SKM-1 treated with dmso at 0.1 percent for 144 hours (cell line): ENCODE results near the gene TCF25.
A peak's percentile ranks its signal among the peaks of the same experiment; 100 is the strongest.
"Not testable (repeated sequence)": the region's sequence is repeated elsewhere in the genome, so short reads cannot be mapped to it uniquely, and the experiment has no call there.

Experiments
- DNase-seq: peaks from one replicate; lab custom pipeline; 2025; ENCODE audit not compliant: unreplicated experiment; lab: John Stamatoyannopoulos, UW

TCF25 gene

DNA sequence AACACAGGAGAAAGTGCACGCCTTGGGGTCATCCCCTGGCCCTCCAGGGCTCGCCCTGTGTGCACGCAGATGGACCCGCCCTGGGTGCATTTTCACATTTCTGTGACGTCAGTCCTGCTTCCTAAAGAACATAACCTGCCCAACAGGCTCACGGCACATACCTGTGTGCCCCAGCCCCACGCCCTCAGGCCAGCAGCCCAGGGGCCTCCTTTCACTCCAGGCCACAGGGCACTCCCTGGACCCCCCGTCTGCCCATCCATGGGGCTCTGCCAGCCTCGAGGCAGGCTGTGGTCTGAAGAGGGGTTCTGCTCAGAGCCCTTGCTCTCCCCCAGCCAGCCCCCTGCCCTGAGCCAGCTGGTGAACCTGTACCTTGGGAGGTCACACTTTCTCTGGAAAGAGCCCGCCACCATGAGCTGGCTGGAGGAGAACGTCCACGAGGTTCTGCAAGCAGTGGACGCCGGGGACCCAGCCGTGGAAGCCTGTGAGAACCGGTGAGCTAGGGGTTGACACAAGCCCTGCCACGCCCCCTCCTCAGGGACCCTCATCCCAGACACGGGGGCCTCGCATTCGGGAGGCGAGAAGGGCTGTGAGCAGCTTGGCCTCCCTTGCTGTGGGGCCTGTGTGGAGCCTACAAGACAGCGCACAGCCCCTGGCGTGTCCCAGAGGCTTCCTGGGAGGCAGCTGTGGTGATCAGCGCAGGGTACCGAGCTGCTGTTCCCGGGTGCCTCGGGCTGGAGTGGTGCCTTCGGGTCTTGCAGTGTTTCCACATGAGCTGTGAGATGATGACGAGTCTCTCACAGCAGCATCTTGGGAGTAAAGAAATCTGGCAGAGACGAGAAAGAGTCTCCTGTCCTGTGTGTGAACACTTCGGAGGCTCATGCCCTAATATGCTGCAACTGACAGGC lies 31.5 kb downstream of the TCF25 start:
- DNase-seq, result no peak

DNA sequence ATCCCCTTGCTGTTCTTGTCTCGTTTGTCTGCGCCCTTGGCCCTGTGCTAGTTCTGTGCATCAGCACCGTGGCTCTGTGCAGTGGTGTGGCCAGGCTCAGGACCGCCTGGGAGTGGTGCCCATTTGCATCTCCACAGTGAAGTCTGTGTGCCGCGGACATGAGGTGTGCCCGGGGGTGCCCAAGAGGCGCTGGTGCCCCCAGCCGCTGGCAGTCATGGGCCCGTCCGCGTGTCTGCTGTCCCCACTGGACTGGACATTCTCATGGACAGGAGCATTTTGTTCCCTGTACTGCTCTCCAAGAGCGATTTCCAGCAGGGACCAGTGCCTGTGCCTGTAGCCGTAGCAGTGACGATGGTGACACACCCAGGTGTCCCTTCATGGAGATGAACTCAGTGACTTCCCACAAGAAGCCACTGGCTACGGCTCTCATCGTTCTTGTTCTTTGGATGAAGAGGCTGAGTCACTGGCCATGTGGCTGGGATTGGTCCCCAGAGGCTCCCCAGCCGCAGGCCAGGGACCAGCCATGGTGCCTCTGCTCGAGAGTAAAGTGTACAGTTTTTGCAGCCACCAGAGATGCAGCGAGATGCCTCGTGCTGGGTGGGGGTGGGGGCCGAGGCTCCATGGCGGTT lies 32.2 kb downstream of the TCF25 start:
- DNase-seq, result no peak

DNA sequence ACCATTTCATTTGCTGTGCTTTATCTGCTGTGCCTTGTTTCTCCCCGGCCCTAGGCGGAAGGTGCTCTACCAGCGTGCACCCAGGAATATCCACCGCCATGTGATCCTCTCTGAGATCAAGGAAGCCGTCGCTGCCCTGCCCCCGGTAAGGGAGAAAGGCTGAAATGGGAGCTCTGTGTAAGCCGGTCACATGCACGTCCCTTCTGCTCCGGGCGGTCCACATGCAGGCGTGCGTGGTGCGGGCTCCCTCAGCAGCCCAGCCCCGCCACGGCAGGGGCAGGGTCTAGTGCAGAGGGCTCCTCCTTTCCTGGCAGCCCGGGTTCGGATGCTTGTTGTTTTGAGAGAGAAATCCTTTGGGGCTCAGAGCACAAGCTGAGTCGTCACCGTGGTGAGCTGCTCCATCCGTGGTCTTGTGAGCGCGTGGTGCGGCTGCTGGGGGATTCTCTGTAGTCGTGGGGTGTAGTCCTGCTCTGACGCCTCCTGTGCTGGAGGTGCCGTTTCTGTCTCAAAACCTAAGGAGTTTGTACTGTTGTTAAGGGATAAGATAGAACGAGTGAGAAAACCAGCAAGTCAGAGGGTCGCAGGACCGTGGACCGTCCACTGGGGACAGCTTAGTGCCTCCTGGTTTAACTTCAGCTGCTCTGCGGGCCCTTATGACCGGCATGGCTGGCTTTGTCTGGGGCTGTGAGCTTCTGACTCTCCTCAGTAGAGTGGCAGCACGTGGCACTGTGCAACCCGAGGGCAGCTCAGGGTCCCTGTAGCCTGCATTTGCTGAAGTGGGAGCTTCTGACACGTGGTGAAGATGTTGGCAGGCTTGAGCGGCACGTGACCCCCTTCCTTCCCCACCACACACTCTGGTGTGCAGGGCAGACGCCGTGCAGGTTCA lies 33.0 kb downstream of the TCF25 start:
- no peak for DNase-seq

DNA sequence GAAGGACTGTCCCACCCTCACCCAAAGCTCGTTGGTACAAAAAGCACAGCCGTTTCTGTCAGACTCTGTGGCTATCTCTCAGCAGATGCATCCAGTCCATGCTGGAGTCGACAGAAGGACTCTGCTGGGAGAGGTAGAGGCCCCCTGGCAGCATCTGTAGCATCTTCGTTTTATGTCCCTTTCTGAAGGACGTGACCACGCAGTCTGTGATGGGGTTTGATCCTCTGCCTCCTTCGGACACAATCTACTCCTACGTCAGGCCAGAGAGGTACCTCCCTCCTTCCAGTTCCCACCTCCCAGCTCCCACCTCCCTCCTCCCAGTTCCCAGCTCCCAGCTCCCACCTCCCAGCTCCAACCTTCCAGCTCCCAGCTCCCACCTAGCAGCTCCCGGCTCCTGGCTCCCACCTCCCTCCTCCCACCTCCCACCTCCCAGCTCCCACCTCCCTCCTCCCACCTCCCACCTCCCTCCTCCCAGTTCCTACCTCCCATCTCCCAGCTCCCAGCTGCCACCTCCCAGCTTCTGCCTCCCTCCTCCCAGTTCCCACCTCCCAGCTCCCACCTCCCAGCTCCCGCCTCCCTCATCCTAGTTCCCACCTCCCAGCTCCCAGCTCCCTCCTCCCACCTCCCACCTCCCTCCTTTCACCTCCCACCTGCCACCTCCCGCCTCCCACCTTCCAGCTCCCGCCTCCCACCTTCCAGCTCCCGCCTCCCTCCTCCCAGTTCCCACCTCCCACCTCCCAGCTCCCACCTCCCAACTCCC lies 33.8 kb downstream of the TCF25 start:
- DNase-seq, result no peak

DNA sequence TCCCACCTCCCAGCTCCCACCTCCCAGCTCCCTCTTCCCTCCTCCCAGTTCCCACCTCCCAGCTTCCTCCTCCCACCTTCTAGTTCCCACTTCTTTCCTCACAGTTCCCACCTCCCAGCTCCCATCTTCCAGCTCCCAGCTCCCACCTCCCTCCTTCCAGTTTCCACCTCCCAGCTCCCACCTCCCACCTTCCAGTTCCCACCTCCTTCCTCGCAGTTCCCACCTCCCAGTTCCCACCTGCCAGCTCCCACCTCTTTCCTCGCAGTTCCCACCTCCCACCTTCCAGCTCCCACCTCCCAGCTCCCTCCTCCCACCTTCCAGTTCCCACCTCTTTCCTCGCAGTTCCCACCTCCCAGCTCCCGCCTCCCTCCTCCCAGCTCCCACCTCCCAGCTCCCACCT lies 34.8 kb downstream of the TCF25 start:
- no peak for DNase-seq

DNA sequence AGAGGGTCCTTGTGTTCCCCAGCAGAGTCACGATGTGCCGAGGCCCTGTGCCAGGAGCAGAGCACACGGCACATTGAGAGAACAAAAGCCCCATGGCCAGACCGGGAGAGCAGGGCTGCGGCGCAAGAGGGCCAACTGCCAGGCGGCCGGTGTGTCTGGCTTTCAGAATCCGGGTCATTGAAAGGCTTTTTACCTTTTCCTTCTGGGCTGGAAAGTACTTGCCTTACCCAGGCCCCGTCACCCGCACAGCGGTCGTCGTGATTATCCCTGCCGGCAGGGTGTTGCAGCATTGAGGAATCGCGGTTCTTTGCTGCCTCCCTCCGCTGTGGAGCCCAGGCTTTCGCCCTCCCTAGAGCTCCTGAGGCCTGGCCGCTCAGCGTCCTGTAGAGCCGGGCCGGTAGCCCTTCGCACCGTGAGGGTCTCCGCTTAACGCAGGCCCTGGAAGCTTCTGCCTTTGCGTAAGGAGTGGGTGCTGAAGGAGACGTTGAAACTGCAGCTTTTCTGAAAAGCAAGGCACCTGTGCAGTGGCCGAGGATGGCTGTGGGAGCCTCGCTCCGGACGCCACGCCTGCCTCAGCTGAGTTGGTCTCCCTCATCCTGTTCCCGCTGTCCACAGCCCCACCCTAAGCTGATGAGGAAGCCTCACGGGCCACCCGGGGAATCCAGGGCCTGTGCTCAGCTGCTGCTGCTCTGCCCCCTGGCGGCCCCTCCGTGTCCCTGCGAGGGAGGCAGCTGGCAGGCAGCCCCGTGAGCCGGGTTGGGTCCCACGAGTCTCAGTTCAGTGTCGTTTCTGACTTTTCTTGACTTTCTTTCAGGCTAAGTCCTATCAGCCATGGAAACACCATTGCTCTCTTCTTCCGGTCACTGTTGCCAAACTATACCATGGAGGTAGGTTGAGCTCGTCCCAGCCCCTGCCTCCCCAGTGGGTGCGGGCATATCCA lies 36.7 kb downstream of the TCF25 start:
- peak; percentile 71 for DNase-seq

DNA sequence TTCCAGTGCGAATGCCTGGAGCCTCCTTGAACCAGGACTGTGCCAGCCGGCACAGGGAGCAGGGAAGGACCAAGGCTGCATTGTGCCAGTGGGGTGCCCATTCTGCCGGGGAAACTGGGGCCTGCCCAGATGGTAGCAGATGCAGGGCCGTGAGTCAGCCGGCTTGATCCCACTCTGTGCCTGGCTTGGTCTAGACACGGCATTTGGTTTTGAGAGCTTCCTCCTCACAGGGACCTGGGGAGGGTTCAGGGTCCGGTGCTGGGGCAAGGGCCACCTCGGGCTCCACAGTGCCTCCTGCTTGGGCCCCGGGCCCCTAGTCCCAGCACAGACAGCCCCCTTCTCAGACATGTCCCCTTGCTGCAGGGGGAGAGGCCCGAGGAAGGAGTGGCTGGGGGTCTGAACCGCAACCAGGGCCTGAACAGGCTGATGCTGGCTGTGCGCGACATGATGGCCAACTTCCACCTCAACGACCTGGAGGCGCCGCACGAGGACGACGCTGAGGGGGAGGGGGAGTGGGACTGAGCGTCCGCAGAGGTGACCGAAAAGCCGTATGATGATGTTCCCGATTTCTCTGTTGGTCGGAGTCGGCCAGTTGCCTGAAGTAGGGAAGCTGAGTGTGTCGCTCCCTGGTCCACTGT lies 37.4 kb downstream of the TCF25 start:
- DNase-seq, result no peak

DNA sequence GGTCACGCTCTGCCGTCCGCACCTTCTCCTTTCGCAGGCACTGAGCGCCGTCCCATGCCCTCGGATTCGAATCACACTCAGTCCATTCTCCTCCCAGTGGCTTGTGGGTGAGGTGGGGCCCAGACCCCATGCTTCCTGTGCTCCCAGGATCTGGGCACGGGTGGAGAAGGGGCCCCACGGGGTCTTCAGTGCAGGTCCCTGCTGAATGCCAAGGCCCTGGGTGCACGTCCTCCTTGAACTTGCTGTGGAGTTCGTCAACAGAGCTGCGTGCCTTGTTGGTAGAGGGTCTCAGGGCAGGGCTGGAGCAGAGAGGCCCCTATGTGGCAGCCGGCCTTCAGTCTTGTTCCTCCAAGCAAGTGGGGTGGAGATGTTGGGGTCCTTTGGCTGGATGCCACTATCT lies 38.0 kb downstream of the TCF25 start:
- DNase-seq, result no peak

DNA sequence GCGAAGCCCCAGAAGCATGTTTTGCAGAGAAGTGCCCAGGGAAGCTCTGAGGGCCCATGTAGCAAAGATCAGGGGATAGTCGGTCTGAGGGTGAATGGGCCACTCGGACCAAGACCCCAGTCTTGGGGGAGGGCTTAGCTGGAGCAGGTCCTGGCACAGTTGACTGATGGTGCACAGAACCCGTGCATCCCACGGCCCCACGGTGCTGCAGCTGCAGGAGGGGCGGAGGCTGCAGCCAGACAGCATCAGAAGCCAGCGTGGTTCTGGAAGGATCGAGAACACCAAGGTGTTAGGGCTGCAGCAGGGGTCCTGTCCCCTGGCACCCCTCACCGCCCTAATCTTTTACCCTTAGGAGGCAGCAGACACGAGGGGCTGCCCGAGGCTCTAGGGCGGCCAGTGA lies 38.8 kb downstream of the TCF25 start:
- DNase-seq, result no peak

DNA sequence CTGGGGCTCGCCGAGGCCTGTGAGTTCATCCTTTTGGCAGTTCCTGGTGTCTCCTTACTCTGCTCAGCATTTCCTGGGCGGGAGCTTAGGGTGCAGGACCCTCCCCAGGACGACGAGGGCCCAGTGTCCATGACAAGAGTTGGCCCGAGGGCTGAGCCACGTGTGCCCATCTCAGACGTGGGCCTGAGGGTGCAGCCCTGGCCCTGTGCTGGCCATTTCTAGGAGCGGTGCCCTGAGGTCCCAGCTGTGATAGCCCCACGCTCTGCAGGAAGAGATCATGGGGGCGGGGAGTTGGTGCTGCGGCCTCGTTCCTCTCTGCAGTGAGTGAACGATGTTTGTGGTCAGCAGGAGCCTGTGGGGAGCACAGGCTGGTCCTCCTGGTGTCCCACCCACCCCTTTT lies 39.2 kb downstream of the TCF25 start:
- DNase-seq, result no peak

DNA sequence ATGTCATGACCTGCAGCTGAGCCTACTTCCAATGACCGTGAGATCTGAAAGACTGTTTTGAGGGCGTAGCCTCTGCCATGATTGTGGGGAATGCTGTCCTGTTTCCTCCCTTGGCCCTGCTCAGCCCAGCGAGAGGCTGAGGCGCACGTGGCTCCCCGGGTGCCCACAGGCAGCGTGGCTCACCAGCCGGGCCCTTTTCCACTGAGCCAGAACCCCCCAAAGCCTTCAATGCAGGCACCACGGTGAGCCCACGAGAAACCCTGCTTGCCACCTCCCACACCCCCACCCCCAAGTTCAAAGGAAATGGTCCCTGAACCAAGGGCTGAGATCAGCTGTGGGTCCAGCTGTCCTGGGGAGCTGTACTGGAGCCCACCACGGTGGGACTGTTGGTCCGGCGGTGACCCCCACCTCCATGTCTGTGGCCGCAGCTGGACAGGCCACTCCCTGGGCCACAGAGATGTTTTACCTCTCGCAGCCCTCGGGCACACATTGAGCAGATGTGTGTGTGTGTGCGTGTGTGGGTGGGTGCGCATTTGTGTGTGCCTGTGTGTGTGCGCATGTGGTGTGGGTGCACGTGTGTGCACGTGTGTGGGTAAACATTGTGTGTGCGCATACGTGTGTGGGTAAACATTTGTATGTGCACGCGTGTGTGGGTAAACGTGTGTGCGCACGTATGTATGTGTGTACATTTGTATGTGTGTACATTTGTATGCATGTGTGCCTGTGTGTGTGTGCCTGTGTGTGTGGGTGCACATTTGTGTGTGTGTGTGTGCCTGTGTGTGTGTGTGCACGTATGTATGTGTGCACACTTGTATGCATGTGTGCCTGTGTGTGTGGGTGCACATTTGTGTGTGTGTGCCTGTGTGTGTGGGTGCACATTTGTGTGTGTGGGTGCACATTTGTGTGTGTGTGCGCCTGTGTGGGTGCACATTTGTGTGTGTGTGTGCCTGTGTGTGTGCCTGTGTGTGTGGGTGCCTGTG lies 40.3 kb downstream of the TCF25 start:
- DNase-seq, result no peak

DNA sequence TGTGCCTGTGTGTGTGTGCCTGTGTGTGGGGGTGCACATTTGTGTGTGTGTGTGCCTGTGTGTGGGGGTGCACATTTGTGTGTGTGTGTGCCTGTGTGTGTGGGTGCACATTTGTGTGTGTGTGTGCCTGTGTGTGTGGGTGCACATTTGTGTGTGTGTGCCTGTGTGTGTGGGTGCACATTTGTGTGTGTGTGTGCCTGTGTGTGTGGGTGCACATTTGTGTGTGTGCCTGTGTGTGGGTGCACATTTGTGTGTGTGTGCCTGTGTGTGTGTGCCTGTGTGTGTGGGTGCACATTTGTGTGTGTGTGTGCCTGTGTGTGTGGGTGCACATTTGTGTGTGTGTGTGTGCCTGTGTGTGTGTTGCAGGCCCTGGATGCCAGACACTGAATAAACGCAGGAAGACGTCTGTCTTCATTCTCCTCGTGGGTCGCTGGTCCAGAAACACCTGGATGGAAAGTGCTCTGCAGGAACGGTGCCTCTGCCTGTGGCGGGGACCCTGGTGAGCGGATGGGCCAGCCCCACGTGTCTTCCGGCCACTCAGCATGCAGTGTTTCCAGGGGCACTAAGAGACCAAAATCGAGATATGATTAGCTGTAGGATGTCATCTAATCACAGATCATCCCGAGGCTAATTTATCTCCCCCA lies 41.4 kb downstream of the TCF25 start:
- not testable (repeated sequence) for DNase-seq

DNA sequence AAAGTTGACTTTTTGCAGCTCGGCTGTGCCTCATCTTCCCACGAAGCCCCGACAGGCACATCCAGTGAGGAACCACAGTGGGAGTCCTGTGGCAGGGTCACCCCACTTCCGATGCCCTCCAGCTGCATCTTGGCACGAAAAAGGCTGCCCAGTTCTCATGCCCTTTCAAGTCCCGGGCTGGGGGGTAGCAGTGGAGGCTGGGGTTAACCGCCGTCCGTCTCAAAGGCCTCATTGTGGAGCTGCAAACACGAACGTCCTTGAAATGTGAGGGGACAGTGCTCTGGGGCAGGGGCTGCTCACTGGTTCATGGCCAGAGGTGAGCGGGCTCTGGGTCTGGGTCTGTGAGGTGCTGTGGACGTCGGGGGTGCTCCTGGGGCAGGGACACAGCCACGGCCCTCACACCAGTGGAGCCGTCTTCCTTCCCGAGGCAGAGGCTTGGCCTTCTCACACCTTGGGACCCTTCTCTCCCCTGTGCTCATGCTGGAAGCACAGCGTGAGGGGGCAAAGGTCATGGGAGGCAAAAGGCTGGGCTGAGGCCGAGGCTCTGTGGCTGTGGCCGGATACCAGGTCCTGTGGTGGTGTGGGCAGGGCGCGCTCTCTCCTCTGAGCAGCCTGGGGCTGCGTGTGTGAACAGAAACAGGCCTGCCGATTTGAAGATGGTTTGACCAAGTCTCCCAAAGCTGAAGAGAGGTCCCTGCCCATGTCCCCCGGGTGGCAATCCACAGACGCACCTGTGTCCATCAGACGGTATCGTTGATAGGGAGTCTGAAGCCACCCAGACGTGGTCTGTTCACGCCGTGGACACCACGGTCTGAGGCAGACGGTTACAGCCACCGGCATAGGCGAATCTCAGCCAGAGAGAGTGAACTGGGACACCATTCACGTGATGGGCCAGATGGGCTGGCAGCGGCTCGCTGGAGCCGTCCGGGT lies 42.2 kb downstream of the TCF25 start:
- no peak for DNase-seq

DNA sequence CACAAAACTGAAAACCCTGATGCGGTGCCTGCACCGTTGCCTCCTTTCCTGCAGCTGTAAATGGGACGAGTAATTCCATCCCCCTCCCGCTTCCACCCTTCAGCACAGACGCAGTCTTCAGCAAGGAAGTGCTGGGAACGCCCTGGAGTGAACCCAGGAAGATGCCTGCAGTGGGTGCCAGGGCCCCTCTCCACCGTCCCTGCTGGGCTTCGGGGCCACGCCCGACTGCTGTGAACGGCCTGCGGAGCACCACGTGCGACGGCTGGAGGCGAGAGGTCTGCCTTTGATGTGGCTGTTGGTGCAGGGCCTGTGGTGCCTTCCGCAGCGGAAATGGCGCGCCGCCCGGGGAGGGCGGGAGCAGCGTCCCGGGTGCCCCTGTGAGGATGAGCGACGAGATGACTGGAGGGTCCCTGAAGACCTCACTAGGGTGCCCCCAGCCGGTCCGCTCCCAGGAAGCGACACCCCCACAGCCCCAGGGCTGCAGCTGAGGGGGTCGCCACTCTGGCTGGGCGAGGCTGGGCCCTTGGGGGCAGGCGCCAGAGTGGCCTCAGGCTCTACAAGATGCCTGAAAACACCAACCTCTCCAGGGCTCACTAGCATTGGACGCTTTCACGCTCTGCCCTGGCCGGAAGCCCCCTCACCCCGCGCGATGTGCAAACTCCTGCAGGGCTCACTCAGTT lies 44.5 kb downstream of the TCF25 start:
- DNase-seq, result peak; percentile 50

DNA sequence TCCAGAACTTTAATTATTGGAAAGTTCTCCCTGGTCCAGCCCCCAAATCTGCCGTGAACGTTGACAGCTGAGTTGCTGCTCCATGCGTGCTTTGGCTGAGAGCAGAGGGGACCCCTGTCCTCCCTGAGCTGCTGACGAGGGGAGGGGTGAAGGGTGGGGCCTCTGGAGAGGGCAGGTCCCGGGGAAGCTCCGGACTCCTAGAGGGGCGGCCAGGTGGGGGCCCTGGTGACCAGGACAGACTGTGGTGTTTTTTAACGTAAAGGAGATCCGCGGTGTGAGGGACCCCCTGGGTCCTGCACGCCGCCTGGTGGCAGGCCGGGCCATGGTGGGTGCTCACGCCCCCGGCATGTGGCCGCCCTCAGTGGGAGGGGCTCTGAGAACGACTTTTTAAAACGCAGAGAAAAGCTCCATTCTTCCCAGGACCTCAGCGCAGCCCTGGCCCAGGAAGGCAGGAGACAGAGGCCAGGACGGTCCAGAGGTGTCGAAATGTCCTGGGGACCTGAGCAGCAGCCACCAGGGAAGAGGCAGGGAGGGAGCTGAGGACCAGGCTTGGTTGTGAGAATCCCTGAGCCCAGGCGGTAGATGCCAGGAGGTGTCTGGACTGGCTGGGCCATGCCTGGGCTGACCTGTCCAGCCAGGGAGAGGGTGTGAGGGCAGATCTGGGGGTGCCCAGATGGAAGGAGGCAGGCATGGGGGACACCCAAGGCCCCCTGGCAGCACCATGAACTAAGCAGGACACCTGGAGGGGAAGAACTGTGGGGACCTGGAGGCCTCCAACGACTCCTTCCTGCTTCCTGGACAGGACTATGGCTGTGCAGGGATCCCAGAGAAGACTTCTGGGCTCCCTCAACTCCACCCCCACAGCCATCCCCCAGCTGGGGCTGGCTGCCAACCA lies 45.3 kb downstream of the TCF25 start, which contains the start of gene MC1R:
Gene MC1R, plus strand, starts transcription at position 410 of the 895 bp plus-strand sequence. Its CDS starts 397 bp downstream, at position 807.
- no peak for DNase-seq
